ENCODE data around the gene AVPI1. TPM values are rescaled to one million over a fixed set of nuclear protein-coding genes. Genes with fewer than 3 reads are reported as not detected.

The AVPI1 gene
- total RNA-seq, 1 experiment from 2014 or later, result 6.5 TPM

DNA sequence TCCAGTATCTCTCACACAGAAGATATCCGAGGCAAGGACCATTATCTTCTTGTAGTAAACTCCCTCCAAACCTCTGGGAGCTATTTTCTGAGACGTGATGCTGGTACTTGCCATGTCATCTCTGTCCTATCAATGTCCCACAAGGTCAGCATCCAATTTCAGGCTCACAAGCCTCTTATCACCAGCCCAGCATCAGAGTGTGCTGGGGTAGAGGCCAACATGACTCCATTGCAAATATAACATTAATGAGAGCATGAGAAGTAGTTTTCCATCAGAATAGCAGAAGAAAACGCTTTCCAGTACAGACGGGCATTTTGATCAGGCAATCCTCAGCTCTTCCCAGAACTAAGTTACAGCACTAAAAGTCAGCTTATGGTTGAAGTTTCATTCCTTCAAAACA is 59.3 kb downstream of the AVPI1 start:
- Histone ChIP-seq H3K4ac (ENCODE audit: low read depth, low read length) (no peak overlapping the region), H4K91ac (ENCODE audit: insufficient read length, low read depth, low read length) (no peak overlapping the region), H3K4me2 (ENCODE audit: insufficient read depth, insufficient read length, low read length) (no peak overlapping the region), H2AK5ac (ENCODE audit: insufficient read length, low read length) (no peak overlapping the region), H4K8ac (replicated peaks; ENCODE audit: insufficient read length, low read depth, low read length) (no peak overlapping the region), H3K27me3 (ENCODE audit: insufficient read depth, low read length) (no peaks in the 10 kb centered on the region), H3K27ac (ENCODE audit: insufficient read length, low read depth, low read length) (no peak overlapping the region), H2BK12ac (ENCODE audit: insufficient read length, low read depth, low read length) (no peak overlapping the region), H3K9me3 (ENCODE audit: control insufficient read depth, low read depth, low read length) (no peaks in the 10 kb centered on the region), H2BK120ac (ENCODE audit: low read depth, low read length, poor library complexity, severe bottlenecking) (no peak overlapping the region), H3K23me2 (ENCODE audit: insufficient read length, low read depth, low read length, poor library complexity, severe bottlenecking) (peaks cover 2% of the 10 kb centered on the region), H3T11ph (ENCODE audit: low read length) (no peak overlapping the region), H2BK20ac (ENCODE audit: low read depth, low read length, poor library complexity, severe bottlenecking) (no peak overlapping the region), H2BK15ac (ENCODE audit: low read depth, low read length) (no peak overlapping the region), H2BK5ac (ENCODE audit: insufficient read length, low read length) (no peak overlapping the region), H4K5ac (ENCODE audit: insufficient read length, low read depth, low read length) (no peak overlapping the region), H3K9ac (ENCODE audit: extremely low read depth, insufficient read length, low read length) (no peak overlapping the region), H3K4me1 (ENCODE audit: insufficient read depth, low read length) (no peaks in the 10 kb centered on the region), H3K79me1 (ENCODE audit: insufficient read depth, low read depth, low read length, poor library complexity, severe bottlenecking) (no peaks in the 10 kb centered on the region), H4K20me1 (ENCODE audit: control insufficient read depth, insufficient read depth, insufficient read length) (no peaks in the 10 kb centered on the region), H3K18ac (ENCODE audit: insufficient read length, low read depth, low read length) (no peak overlapping the region), H3K79me2 (ENCODE audit: insufficient read depth, low read length) (0 out of 2 replicates have a peak, but pooled peaks cover 3% of the 10 kb centered on the region), H3K23ac (ENCODE audit: insufficient read length, low read depth, low read length) (no peak overlapping the region), H3K14ac (ENCODE audit: insufficient read depth, low read length) (no peak overlapping the region), H3K56ac (ENCODE audit: insufficient read length, low read depth, low read length) (no peak overlapping the region), H2AFZ (ENCODE audit: low read length) (no peak overlapping the region)
- DNase-seq, result no peak
- TF ChIP-seq, protein P1, sequence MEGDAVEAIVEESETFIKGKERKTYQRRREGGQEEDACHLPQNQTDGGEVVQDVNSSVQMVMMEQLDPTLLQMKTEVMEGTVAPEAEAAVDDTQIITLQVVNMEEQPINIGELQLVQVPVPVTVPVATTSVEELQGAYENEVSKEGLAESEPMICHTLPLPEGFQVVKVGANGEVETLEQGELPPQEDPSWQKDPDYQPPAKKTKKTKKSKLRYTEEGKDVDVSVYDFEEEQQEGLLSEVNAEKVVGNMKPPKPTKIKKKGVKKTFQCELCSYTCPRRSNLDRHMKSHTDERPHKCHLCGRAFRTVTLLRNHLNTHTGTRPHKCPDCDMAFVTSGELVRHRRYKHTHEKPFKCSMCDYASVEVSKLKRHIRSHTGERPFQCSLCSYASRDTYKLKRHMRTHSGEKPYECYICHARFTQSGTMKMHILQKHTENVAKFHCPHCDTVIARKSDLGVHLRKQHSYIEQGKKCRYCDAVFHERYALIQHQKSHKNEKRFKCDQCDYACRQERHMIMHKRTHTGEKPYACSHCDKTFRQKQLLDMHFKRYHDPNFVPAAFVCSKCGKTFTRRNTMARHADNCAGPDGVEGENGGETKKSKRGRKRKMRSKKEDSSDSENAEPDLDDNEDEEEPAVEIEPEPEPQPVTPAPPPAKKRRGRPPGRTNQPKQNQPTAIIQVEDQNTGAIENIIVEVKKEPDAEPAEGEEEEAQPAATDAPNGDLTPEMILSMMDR (conservative IDR thresholded peaks at IDR 0.05), result no peak
- Mint-ChIP-seq H3K36me3 (ENCODE audit: insufficient read depth in 1 of 3, low read depth in 3 of 3) (no peaks in the 10 kb centered on the region; a peak in 2 of 7 replicates), H3K4me3 (no peak overlapping the region), H3K27me3 (ENCODE audit: low read depth) (no peaks in the 10 kb centered on the region), H3K4me1 (peaks cover 4 to 5% of the 10 kb centered on the region in 2 experiments), H3K27ac (no peak overlapping the region), H3K9me3 (no peaks in the 10 kb centered on the region)
- WGBS (ENCODE audit: extremely low coverage, insufficient read length, low lambda C conversion rate), result no CpG with 5 or more reads among the region's 4 CpGs

Other genes with a start within 250 kb of the AVPI1 start
- 60.3 and 66.4 TPM in 2 replicates for gene EXOSC1, start 241.2 kb downstream of the AVPI1 start, total RNA-seq (2021)
- 43.9 and 45.4 TPM in 2 replicates for gene ZDHHC16, start 241.1 kb downstream of the AVPI1 start, total RNA-seq (2021)
- gene MMS19, start 188.8 kb downstream of the AVPI1 start, total RNA-seq (2021), result 102 and 104 TPM in 2 replicates
- 18.1 and 19.0 TPM in 2 replicates for gene UBTD1, start 188.3 kb downstream of the AVPI1 start, total RNA-seq (2021)
- not detected in 2 replicates for gene ANKRD2, start 114.5 kb downstream of the AVPI1 start, total RNA-seq (2021)
- gene HOGA1, start 102.9 kb downstream of the AVPI1 start, total RNA-seq (2021), result 0.72 and 0.79 TPM in 2 replicates
- 0.31 TPM in 1 of 2 replicates, not detected in the other for gene C10orf62, start 97.5 kb downstream of the AVPI1 start, total RNA-seq (2021)
- 11.9 and 12.0 TPM in 2 replicates for gene MORN4, start 53.7 kb downstream of the AVPI1 start, total RNA-seq (2021)
- gene PI4K2A, start 46.6 kb downstream of the AVPI1 start, total RNA-seq (2021), result 29.8 and 30.9 TPM in 2 replicates
- 26.6 and 26.7 TPM in 2 replicates for gene MARVELD1, start 26.5 kb upstream of the AVPI1 start, total RNA-seq (2021)
- 32.2 and 33.2 TPM in 2 replicates for gene ZFYVE27, start 49.9 kb upstream of the AVPI1 start, total RNA-seq (2021)
- 1.7 and 1.8 TPM in 2 replicates for gene SFRP5, start 84.8 kb upstream of the AVPI1 start, total RNA-seq (2021)
- 0.02 and 0.04 TPM in 2 replicates for gene GOLGA7B, start 162.6 kb upstream of the AVPI1 start, total RNA-seq (2021)

Measured in H9 (cell line).